ENCODE data around the gene MARCHF3.
"Not testable (repeated sequence)": the region's sequence is repeated elsewhere in the genome, so short reads cannot be mapped to it uniquely, and the experiment has no call there.

The MARCHF3 gene

GRCh38 chr5:126969548-126969947 is 60.8 kb downstream of the MARCHF3 start:
- H3K4me3 ChIP-seq (ENCODE audit: low read depth, low read length) = no peak overlapping the region
- DNase-seq (ENCODE audit: low read depth) = no peak

- no peak for DNase-seq (ENCODE audit: low read depth)
Measured at GRCh38 chr5:126967808-126968466, 62.4 kb downstream of the MARCHF3 start.

GRCh38 chr5:126965487-126965886 is 64.9 kb downstream of the MARCHF3 start:
- DNase-seq (ENCODE audit: low read depth) = no peak
- no peak overlapping the region for H3K4me3 ChIP-seq (ENCODE audit: low read depth, low read length)

More at GRCh38 chr5:126967808-126968466, 62.4 kb downstream of the MARCHF3 start:
- H3K4me3 ChIP-seq (ENCODE audit: low read depth, low read length) = no peak overlapping the region

- DNase-seq (ENCODE audit: low read depth) = peak; percentile 89
- H3K4me3 ChIP-seq (ENCODE audit: low read depth, low read length) = no peak overlapping the region
Measured at GRCh38 chr5:126965061-126965475, 65.3 kb downstream of the MARCHF3 start.

GRCh38 chr5:126963822-126964375 is 66.5 kb downstream of the MARCHF3 start:
- DNase-seq (ENCODE audit: low read depth) = no peak
- H3K4me3 ChIP-seq (ENCODE audit: low read depth, low read length) = no peak overlapping the region

DNA sequence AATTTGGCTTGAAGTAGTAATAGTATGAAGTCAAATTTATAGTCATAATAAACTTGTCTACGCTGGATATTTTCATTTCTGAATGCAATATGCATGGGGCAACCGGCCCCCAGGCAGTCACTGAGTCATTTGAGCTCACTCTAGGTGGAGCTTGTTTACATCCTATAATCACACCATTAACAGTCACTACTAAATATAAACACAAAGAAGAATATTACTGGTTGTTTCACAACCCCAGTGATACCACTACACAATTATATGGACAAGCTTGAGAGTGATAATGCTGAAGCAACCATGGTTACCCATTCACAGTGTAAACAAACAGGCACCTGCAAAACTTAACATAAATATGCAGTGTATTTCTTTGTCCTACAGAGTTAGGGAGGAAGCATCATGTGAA is 68.7 kb downstream of the MARCHF3 start:
- no peak overlapping the region for H3K4me3 ChIP-seq (ENCODE audit: low read depth, low read length)
- peak; percentile 18 for DNase-seq (ENCODE audit: low read depth)

DNA sequence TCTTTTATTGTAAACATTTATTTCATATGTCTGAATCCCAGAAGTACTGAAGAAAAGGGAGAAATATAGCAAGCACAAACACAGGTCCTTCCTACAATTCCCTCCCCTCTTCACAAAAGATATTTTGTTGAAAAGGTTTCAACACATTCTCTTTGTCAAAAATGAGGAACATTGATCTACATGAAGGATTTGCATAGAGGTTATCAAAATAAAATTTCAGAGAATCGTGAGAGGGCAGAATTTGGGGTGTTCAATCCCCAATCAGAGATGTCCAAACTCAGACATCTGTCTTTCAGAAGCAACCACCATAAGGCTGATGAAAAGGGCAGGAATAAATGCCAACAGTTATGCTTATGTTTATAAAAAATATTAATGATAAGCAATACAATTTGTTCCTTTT is 69.2 kb downstream of the MARCHF3 start:
- DNase-seq (ENCODE audit: low read depth) = no peak
- H3K4me3 ChIP-seq (ENCODE audit: low read depth, low read length) = no peak overlapping the region

- no peak overlapping the region for H3K4me3 ChIP-seq (ENCODE audit: low read depth, low read length)
- no peak for DNase-seq (ENCODE audit: low read depth)
Measured at GRCh38 chr5:126959188-126959587, 71.2 kb downstream of the MARCHF3 start.

DNA sequence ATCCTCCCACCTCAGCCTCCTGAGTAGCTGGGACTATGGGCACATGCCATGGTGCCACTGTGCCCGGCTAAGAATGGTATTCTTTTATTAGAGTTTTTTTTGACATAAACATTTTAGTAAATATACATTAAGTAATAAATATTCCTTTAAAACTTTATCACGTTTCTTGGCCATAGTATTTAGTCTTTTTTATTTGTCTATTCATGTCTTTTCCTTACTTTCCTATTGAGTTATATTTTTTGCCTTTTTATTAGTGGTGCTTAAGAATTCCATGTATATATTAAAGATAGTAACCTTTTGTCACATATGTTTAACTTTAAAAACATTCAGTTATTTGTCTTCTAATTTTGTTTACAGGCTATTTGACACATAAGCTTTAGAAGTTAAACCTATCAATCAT is 73.4 kb downstream of the MARCHF3 start:
- DNase-seq (ENCODE audit: low read depth) = no peak
- no peak overlapping the region for H3K4me3 ChIP-seq (ENCODE audit: low read depth, low read length)

- no peak overlapping the region for H3K4me3 ChIP-seq (ENCODE audit: low read depth, low read length)
- DNase-seq (ENCODE audit: low read depth) = no peak
Measured at GRCh38 chr5:126954981-126955380, 75.4 kb downstream of the MARCHF3 start.

- DNase-seq (ENCODE audit: low read depth) = no peak
Measured at GRCh38 chr5:126953640-126954039, 76.7 kb downstream of the MARCHF3 start.

DNA sequence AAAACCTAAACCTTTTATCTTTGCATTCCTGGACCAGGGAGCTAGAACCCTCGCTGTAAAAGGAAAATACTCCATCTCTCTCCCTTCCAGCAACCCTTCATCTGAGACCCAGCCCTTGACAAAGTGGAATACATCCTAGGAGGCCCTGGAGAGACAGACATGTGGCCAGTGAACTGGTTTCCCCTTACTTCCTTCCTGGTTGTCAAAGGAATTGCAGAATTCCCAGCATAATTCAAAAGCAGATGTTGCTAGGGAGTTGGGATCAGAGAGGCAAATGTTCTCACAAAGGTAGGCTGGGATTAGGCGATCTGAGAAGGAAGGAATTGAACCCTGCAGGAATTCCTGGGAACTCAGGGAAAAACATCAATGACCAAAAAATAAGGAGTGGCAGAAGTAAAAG is 80.9 kb downstream of the MARCHF3 start:
- DNase-seq (ENCODE audit: low read depth) = no peak
- H3K4me3 ChIP-seq (ENCODE audit: low read depth, low read length) = no peak overlapping the region

More at GRCh38 chr5:126953640-126954039, 76.7 kb downstream of the MARCHF3 start:
- H3K4me3 ChIP-seq (ENCODE audit: low read depth, low read length) = no peak overlapping the region

DNA sequence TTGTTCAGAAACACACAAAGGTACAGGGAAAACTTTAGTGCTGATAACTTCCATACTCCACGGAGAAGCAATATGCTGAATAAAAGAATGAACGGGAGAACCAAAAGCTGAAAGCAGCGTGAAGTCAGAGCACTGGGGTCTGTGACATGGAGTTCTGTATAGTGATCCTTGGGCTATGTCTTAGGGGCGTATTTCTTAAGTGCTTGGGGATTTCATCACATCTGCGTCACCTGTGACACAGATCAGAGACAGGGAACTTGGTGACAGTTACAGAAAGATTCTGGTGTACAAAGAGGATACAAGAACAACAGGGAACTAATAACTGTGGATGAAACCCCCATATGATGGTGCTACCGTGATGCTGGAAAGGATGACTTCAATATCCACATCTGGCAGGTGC is 81.9 kb downstream of the MARCHF3 start:
- DNase-seq (ENCODE audit: low read depth) = no peak
- no peak overlapping the region for H3K4me3 ChIP-seq (ENCODE audit: low read depth, low read length)

GRCh38 chr5:126948011-126948355 is 82.4 kb downstream of the MARCHF3 start:
- H3K4me3 ChIP-seq (ENCODE audit: low read depth, low read length) = no peak overlapping the region

DNA sequence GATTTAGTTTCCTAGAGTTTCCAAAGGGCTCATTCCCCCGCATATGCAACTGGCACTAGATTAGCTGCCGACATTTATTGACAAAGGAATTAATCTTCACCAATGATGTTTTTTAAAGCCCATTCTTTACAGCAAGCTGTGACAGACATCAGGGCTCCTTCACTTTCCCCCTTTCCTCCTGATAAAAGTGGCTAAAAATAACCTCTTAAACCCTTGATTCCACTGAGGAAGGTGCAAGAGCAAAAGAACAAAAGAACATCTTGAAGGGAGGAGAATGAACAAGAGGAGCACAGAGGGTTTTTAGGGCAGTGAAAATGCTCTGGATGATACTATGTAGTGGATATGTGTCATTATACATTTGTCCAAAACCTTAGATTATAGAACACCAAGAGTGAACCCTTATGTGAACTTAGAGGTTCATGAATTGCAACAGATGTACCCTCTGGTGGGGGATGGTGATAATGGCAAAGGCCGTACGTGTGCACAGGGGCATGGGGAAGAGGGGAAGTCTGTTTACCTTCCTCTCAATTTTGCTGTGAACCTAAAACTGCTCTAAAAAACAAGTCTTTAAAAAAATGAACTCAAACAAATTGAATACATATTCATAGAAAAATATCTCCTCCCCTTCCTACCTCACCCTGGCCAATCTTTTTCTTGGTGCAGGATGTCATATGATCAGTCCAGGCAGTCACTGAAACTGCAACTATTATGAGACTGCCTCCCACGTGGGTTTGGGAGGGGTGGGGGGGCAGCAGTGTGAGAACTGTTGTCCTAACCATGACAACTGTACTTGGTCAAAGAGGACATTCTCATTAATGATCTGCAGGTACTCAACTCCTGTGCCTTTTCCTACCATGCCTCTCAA is 83.0 kb downstream of the MARCHF3 start:
- no peak for DNase-seq (ENCODE audit: low read depth)
- H3K4me3 ChIP-seq (ENCODE audit: low read depth, low read length) = no peak overlapping the region

More at GRCh38 chr5:126948011-126948355, 82.4 kb downstream of the MARCHF3 start:
- no peak for DNase-seq (ENCODE audit: low read depth)

DNA sequence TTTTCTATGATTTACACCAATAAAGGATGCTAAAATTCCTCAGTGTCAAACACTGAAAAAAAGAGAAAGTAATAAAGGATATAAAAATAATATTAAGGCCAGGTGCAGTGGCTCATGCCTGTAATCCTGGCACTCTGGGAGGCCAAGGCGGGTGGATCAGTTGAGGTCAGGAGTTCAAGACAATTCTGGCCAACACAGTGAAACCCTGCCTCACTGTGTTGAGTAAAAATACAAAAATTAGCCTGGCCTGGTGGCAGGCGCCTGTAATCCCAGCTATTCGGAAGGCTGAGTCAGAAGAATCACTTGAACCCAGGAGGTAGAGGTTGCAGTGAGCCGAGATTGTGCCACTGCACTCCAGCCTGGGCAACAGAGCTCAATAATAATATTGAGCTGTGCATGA is 87.5 kb downstream of the MARCHF3 start:
- not testable (repeated sequence) for DNase-seq (ENCODE audit: low read depth); H3K4me3 ChIP-seq (ENCODE audit: low read depth, low read length)

DNA sequence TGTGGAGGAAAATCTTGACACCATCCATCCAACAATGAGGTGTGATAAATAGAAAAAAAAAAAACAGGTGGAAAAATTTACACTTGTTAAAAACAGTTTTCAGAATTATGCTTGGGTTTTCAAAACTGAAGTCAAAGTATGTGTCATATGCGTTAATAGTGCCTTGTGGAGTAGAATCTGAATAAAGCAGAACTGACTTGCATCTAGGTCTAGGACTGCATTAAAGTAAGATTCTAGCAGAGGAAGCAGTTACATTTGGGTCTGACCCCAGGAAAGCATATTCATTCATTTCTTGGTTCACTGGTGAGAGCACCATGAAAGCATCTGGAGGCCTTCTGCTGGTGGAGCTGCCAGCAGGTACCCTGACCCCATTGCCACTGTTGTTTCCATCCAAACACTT is 89.0 kb downstream of the MARCHF3 start:
- DNase-seq (ENCODE audit: low read depth) = no peak
- H3K4me3 ChIP-seq (ENCODE audit: low read depth, low read length) = no peak overlapping the region

GRCh38 chr5:126939887-126940286 is 90.5 kb downstream of the MARCHF3 start:
- H3K4me3 ChIP-seq (ENCODE audit: low read depth, low read length) = no peak overlapping the region
- no peak for DNase-seq (ENCODE audit: low read depth)

GRCh38 chr5:126938466-126938865 is 91.9 kb downstream of the MARCHF3 start:
- peak; percentile 57 for DNase-seq (ENCODE audit: low read depth)
- H3K4me3 ChIP-seq (ENCODE audit: low read depth, low read length) = no peak overlapping the region

DNA sequence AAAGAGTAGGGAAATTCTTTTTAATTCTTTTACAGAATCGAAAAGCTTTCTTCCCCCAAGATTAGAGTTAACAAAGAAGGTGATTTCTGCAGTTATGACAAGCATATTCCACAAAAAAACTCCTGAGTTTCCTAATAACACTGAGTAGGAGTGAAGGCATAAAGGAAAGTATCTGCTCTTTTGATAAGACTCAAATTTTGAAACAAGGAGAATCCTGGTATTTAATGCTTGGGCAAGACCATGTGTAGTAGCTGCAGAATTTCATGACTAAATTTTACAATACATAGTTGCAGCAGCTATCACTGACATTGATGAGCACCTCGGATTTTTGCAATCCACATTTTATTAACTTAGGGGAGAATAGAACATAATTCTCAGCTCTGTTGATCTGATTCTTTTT is 92.6 kb downstream of the MARCHF3 start:
- no peak overlapping the region for H3K4me3 ChIP-seq (ENCODE audit: low read depth, low read length)
- DNase-seq (ENCODE audit: low read depth) = no peak
